DND-41 (cell line): ENCODE results near the gene PRKCA.

Source experiments
- CTCF ChIP-seq: IDR thresholded peaks from 2 replicates; pipeline ENCODE4 v1.5.1; 2012; ENCODE audit warnings: borderline replicate concordance, low read length, moderate library complexity, mild to moderate bottlenecking; ENCODE audit not compliant: poor library complexity, severe bottlenecking; ENCODE audit errors: extremely low read depth
- EZH2 ChIP-seq: IDR thresholded peaks from 3 replicates; pipeline ENCODE4 v1.6.1; 2012; ENCODE audit warnings: borderline replicate concordance, low read depth, mild to moderate bottlenecking, moderate library complexity, low read length, inconsistent platforms; ENCODE audit not compliant: severe bottlenecking

GRCh38 chr17:66737524-66737923 is 435.1 kb downstream of the PRKCA start:
- no peak for TF ChIP-seq CTCF
- TF ChIP-seq EZH2 = no peak
